ENCODE data around the gene SMIM22.

SMIM22 gene

DNA sequence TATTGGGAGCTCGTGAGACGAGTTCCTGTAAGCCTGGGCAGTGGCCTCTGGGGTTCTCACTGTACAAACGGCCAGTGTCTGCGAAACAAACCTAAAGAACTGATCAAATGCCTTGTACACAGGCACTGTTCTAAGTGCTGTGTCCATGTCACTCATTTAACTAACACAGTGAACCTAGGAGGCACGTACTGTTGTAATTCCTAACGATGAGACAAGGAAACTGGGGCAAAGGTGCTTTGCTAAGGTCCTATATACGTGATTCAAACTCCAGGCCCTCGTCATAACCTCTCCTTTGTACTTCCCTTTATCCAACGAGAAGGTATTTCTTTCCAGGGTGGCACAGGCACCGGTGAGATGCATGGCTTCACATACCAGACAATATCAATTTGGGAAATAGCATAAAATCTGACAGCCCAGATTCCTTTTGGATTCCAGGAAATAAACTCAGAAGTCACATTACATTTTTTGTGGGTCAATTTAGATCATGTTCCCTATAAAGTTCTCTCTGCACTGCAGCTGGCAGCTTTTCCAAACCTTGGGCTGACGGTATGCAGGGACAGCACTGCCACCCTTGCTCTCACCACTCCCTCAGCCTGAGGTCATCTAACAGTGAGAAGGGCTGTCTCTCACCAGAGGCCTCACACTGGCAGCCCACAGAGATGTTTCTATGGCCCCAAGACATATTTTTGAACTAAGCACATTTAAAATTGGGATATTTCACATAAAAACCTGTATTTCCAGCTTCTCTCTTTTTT is 33.6 kb downstream of the SMIM22 start:
- DNase-seq = no peak

DNA sequence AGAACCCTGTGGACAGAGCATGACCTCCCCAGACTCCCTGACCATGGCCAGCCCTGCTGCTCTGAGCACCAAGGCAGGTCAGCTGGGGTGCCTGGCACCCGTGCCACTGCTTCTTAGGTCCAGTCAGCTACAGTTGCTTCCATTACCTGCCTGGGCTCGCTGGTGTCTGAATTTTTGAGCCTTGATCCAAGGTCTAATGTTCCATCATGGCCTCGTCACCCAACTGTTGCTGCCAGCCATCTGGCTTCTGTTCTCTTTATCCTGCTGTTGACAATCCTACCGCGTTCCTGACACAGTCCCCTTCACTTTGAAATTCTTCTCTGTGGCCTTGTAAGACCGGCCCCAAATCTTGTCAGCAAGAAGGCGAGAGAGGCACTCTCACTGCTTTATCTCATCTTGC is 35.2 kb downstream of the SMIM22 start:
- DNase-seq = no peak

DNA sequence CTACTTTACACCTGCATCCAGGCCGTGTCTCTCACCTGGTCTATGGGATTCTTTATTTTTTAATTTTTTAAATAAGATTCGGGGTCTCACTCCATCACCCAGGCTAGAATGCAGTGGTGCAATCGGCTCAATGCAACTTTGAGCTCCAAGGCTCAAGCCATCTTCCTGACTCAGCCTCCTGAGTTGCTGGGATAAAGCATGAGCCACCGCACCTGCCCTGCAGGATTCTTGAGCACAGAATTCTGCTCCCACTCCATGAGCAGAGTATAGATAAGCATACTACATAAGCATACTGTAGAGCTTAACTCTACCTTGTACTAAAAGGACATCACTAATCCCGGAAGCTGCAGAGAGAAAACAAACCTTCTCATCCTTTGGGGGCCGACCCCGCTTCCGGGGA is 36.4 kb downstream of the SMIM22 start:
- no peak for DNase-seq

DNA sequence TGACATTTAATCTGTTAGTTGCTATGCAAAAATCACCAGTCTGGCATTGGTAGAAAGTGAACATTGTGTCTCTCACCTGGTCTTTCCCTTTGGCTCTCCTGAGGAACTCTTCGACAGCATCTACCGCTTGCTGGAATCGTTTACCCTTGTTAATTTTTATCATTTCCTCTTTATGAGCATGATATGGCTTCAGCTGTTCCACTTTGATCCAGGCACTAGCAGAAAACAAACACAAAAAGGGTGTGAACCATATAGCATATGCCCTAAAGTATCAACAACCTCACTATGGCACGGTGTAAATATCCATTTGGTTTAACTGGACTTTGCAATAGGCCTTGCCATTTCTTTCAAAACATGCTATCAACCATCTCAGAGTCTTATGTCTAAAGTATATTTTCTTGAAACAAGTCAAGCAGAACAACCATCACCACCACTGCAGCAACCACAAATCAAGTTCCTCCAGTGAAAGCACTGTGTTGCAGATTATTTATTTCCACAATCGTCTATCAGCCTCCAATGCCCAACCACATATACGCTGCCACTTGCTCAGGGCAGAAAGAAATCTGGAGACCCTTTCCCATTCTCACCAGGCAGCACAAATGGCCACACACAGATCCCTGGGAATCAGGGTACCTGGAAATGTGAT is 37.7 kb downstream of the SMIM22 start:
- no peak for DNase-seq

DNA sequence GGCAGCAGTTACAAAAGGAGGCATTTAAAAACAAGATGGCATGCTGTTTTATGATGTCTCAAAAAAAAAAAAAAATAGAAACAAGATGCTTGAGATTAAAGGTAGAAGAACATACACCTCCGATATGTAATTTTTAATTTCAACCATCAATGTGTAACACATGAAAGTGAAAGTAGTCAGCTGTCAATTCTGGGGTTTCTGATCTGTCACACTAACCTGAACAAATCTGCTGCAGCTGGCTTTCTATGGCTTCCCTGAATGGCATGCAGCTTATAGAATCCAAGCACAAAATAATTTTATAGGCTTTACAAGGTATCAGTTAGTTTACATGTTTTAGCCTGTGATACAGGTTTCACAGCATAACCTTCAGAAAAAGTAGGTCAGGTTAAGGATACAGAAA is 38.4 kb downstream of the SMIM22 start:
- no peak for DNase-seq

DNA sequence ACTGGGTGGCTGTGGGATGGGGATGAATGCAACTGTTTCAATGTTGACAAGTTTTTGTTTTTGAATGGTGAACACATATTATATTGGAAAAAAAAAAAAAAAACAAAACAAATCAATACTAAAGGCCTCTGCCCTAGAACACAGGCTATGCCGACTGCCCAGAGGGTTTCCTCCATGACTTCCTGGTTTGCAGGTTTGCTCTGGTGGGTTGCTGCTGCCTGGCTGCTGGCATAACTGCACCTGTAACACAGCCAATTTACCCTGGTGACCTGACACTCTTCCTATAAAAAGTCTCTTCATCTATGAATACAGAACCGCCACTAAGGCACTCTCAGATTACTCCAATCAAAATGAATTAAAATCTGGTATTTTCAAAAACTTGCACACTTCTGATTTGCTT is 41.6 kb downstream of the SMIM22 start:
- no peak for DNase-seq

DNA sequence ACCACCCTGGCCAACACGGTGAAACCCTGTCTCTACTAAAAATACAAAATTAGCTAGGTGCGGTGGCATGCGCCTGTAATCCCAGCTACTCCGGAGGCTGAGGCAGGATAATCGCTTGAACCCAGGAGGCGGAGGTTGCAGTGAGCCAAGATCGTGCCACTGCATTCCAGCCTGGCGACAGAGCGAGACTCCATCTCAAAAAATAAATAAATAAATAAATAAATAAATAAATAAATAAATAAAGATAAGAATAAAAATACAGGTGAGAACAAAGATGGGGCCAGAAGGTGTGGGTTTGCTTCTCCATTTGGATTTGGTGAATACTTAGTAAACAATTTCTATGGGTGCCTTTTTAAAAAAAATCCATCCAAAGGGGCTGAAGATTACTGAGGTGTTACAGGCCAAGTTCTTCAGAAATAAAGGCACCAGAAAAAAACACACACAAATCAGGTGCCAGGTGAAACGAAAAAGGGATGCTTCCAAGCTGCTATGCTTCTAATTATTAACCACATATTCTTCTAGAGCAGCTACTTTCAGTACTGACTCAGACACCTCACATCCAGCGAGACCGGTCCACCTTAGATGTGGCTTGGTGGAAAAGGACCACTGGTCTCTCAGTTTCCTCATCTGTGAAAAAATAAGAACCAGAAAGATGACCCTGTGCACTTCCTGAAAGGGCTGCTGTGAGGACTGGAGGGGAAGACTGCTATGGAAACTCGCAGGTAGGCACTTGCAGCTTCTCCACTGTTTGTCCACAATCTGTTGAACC is 42.7 kb downstream of the SMIM22 start:
- DNase-seq = no peak

DNA sequence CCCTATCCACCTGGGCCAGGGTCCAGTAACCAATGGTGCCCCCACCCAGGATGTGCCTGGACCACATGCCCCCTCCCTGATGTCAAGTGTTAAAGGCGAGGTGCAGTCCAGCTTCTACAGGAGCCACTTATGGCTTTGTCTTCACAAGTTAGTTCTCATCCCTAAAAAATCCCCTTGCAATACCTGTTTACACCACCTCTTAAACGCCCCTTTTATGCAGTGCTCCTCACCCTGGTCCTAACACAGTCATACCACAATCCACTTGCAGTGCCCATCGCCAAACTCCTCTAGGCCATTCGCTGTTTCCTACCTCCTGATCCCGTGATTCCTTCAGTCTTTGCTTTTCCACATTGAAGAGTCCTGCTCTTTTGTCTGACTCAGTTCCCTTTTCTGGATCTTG is 44.8 kb downstream of the SMIM22 start:
- DNase-seq = no peak

DNA sequence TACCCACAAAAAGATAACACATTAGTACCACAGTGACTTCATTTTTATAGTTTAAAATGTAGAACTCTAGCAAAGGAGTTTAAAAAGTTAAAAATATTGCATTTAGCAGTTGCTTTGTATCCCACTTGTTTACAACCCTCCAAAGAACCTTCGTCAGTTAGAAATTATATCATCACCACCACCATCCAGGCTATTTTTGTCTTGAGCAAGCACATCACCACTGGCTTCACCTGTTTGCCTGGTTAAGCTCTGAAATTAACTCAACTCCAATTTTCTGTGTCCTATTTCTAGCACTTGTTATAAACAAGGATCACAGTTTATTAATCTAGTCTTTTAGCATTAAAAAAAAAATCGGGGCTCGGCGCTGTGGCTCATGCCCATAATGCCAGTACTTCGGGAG is 45.8 kb downstream of the SMIM22 start:
- no peak for DNase-seq

Measured in T1000 (cell line).